Hepatic stellate cell (primary cell): ENCODE results near the gene CAMK2G.
"Not testable (repeated sequence)": the region's sequence is repeated elsewhere in the genome, so short reads cannot be mapped to it uniquely, and the experiment has no call there.

Experiments
- DNase-seq: peaks from one replicate; pipeline ENCODE4 v3.0.0; 2011; ENCODE audit warnings: low spot score

Gene CAMK2G

GRCh38 chr10:73874267-73875138 is at the start of gene CAMK2G:
CAMK2G (minus strand) TSS chr10:73874555; CDS start chr10:73874461, 94 bp downstream.
- DNase-seq, result peak; percentile 95

- no peak for DNase-seq
Observed at GRCh38 chr10:73922864-73923133, 48.4 kb upstream of the CAMK2G start.

- no peak for DNase-seq
Observed at GRCh38 chr10:73922007-73922863, 47.9 kb upstream of the CAMK2G start.

- no peak for DNase-seq
Observed at GRCh38 chr10:73920089-73920488, 45.7 kb upstream of the CAMK2G start.

GRCh38 chr10:73919481-73919880 is 45.1 kb upstream of the CAMK2G start:
- DNase-seq, result not testable (repeated sequence)

- no peak for DNase-seq
Observed at GRCh38 chr10:73917566-73918305, 43.4 kb upstream of the CAMK2G start.

- DNase-seq, result no peak
Observed at GRCh38 chr10:73916761-73917470, 42.6 kb upstream of the CAMK2G start.

GRCh38 chr10:73915206-73915851 is 41.0 kb upstream of the CAMK2G start:
- no peak for DNase-seq

- no peak for DNase-seq
Observed at GRCh38 chr10:73914036-73914435, 39.7 kb upstream of the CAMK2G start.

GRCh38 chr10:73911553-73912004 is 37.2 kb upstream of the CAMK2G start:
- DNase-seq, result no peak

- DNase-seq, result peak; percentile 43
Observed at GRCh38 chr10:73910764-73911552, 36.6 kb upstream of the CAMK2G start, which contains the start of gene PLAU. PLAU (plus strand) TSS chr10:73911132; CDS start chr10:73911556, 424 bp downstream.

GRCh38 chr10:73910401-73910763 is 36.0 kb upstream of the CAMK2G start:
- no peak for DNase-seq

- DNase-seq, result no peak
Observed at GRCh38 chr10:73909540-73910115, 35.3 kb upstream of the CAMK2G start.

GRCh38 chr10:73908853-73909539 is 34.6 kb upstream of the CAMK2G start:
- peak; percentile 85 for DNase-seq

- DNase-seq, result no peak
Observed at GRCh38 chr10:73907841-73908517, 33.6 kb upstream of the CAMK2G start.

- DNase-seq, result peak; percentile 86
Observed at GRCh38 chr10:73906524-73907447, 32.4 kb upstream of the CAMK2G start.

- DNase-seq, result no peak
Observed at GRCh38 chr10:73905256-73906020, 31.1 kb upstream of the CAMK2G start.
